ENCODE results near the gene SLC4A11.
A peak's percentile ranks its signal among the peaks of the same experiment; 100 is the strongest.

The SLC4A11 gene

DNA sequence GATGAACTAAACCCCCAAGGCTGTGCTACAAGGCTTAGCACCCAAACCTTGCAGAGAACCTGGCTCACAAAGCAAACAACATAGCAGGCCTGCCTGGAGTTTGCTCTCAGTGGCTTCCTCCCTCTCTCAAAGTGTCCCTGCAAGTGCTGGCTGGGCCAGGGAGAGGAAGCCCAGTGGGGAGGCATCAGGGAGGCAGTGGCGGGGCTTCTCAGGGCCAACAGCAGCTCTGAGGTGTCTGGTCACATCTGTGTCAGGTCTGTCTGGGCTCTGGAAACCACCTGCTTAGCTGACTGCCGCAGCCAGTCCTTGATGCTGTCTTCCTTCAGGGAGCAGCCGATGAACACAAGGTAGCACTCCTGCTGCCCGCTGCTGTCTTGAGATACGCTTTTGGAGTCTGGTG lies 16.7 kb upstream of the SLC4A11 start:
- Mint-ChIP-seq H3K4me1 (ENCODE audit: low read depth) (peaks cover 7% of the 10 kb centered on the region), H3K36me3 (ENCODE audit: low read depth) (peaks cover 5% of the 10 kb centered on the region), H3K27ac (no peak overlapping the region), H3K27me3 (no peaks in the 10 kb centered on the region), H3K9me3 (no peaks in the 10 kb centered on the region), H3K4me3 (no peak overlapping the region)

DNA sequence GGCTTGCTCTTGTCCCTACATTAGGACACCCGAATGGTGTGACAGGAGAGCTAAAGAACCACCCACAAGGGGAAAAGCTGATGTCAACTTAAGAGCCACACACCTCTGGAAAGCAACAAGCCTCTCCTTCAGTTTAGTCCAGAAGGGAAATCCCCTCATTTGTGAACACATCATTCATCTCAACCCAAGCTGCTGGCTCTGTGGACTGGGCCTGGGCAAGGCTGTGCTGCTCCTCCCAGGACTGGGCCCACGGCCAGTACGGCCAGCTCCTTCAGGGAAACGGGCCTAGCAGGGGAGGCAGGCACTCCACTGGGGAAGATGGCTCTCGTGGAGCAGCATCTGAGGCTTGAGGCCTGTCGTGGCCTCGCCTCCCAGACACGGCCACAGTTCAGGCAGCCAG lies 12.8 kb upstream of the SLC4A11 start:
- H3K4me3 Mint-ChIP-seq = no peak overlapping the region
- H3K36me3 Mint-ChIP-seq (ENCODE audit: low read depth) = peaks cover 5% of the 10 kb centered on the region
- peaks cover 7% of the 10 kb centered on the region for H3K4me1 Mint-ChIP-seq (ENCODE audit: low read depth)
- peaks cover 19% of the 10 kb centered on the region for H3K27me3 Mint-ChIP-seq
- no peak overlapping the region for H3K27ac Mint-ChIP-seq
- no peaks in the 10 kb centered on the region for H3K9me3 Mint-ChIP-seq

DNA sequence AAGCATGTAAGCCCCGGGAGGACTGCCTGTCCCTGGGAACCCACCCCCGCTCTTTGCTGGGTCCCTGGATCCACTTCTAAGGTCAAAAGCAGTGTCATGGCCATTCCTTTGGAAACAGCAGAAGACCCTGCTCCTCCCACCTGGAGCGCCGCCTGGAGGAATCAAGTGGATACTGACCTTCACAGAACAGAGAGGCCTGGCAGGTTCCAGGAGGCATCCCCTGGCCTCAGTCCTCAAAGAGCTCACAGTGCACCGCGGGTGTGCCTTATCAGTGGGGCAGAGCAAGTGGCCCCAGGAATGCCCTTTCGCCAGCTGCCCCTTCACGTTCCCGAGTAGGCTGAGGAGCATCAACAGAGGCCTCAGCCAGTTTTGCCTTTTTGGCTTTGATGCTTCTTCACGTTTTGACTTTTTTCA lies 11.1 kb upstream of the SLC4A11 start:
- peaks cover 1% of the 10 kb centered on the region for H3K36me3 Mint-ChIP-seq (ENCODE audit: low read depth)
- peaks cover 14% of the 10 kb centered on the region for H3K4me1 Mint-ChIP-seq (ENCODE audit: low read depth)
- peaks cover 24% of the 10 kb centered on the region for H3K27me3 Mint-ChIP-seq
- H3K9me3 Mint-ChIP-seq = no peaks in the 10 kb centered on the region
- no peak overlapping the region for H3K4me3 Mint-ChIP-seq
- H3K27ac Mint-ChIP-seq = no peak overlapping the region

DNA sequence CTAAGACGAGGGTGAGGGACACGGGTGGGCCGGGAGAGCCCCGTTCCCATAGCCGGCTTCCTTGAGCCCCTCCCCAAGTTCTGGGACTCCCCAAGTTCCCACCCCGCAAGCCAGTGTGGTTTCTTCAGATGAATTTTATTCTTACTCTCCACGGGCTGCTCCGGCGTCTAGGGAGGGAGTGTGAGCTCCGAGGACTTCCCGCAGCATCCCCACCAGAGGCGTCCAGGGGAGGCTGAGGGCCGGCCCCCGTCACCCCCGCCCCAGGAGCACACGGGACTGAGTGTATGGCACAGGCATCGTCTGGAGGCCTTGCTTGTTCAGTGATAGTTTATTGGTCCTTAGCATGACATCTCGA lies 10.0 kb upstream of the SLC4A11 start:
- H3K4me1 Mint-ChIP-seq (ENCODE audit: low read depth) = peaks cover 17% of the 10 kb centered on the region
- H3K27ac Mint-ChIP-seq = no peak overlapping the region
- H3K36me3 Mint-ChIP-seq (ENCODE audit: low read depth) = no peaks in the 10 kb centered on the region
- H3K27me3 Mint-ChIP-seq = peaks cover 32% of the 10 kb centered on the region
- no peak overlapping the region for H3K4me3 Mint-ChIP-seq
- H3K9me3 Mint-ChIP-seq = no peaks in the 10 kb centered on the region

DNA sequence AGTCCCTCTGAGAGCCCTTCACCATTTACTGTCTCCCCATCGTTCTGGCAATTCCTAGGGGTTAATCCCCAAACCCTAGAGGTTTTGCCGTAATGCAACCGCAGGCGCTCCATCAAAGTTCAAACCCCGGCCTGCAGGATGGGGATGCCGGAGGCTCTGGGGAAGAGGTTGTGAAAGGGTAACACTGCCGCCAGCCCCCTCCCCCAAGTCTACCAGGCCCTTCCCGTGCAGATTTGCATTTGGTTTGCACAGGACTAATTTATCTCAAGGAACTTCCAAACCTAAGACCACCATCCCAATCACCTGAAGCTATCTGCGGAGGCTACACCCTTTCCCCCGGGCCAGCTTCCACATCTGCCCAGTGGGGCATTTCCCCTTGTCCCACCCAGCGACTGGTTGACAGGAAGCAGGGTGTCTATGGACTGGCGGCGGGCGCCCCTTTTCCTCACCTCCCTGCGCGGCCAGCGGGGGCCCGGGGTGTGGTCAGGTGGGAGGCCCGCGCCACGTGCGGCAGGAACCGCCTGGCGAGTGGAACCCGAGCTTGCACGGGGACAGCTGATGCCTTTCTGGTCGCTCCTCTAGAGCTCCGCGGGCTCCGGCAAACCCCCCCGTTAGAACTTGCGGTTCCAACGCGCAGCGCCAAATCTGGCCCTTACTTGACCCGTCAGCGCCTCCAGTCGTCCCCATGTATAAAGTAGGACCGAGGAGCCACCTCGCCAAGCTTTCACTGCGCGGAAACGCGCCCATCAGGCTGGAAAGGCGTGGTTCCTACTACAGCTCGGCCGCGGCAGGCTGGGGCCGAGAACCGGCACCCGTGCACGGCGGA lies 9.4 kb upstream of the SLC4A11 start:
- Mint-ChIP-seq H3K27me3 (peaks cover 32% of the 10 kb centered on the region), H3K4me1 (ENCODE audit: low read depth) (peaks cover 17% of the 10 kb centered on the region), H3K36me3 (ENCODE audit: low read depth) (no peaks in the 10 kb centered on the region), H3K9me3 (no peaks in the 10 kb centered on the region), H3K27ac (no peak overlapping the region), H3K4me3 (no peak overlapping the region)

DNA sequence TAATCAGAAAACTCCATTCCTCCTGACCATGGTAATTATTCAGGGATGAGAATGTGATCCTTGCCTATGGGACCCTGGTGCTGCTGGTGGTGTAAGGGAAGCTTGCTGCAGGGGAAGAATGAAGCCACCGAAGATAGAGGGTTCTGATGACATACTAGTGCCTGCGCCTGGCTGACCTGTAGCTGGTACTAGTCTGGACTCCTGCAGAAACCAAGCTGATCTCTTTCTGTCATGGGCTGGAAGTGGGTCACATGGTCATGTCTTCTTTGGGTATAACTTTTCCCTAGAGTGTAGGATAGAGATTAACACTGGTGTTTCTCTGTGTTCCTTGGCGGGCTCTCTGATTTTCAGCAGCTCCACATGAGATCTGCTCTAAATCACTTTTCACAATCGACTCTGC lies 8.6 kb upstream of the SLC4A11 start:
- H3K9me3 Mint-ChIP-seq = no peaks in the 10 kb centered on the region
- H3K27me3 Mint-ChIP-seq = peaks cover 32% of the 10 kb centered on the region
- peaks cover 17% of the 10 kb centered on the region for H3K4me1 Mint-ChIP-seq (ENCODE audit: low read depth)
- H3K36me3 Mint-ChIP-seq (ENCODE audit: low read depth) = no peaks in the 10 kb centered on the region
- H3K4me3 Mint-ChIP-seq = no peak overlapping the region
- no peak overlapping the region for H3K27ac Mint-ChIP-seq

DNA sequence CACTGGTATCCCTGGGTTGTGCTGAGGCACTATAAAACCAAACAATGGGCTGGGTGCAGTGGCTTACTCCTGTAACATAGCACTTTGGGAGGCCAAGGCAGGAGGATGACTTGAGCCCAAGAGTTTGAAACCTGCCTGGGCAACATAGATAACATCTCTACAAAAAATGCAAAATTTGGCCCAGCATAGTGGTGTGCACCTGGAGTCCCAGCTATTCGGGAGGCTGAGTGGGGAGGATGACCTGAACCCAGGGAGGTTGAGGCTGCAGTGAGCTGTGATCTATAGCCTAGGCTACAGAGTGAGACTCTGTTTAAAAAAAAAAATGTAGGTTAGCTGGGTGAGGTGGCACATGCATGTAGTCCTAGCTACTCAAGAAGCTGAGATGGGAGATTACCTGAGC lies 7.7 kb upstream of the SLC4A11 start:
- Mint-ChIP-seq H3K9me3 (no peaks in the 10 kb centered on the region), H3K4me1 (ENCODE audit: low read depth) (peaks cover 13% of the 10 kb centered on the region), H3K27me3 (peaks cover 40% of the 10 kb centered on the region), H3K36me3 (ENCODE audit: low read depth) (no peaks in the 10 kb centered on the region), H3K27ac (no peak overlapping the region), H3K4me3 (no peak overlapping the region)

DNA sequence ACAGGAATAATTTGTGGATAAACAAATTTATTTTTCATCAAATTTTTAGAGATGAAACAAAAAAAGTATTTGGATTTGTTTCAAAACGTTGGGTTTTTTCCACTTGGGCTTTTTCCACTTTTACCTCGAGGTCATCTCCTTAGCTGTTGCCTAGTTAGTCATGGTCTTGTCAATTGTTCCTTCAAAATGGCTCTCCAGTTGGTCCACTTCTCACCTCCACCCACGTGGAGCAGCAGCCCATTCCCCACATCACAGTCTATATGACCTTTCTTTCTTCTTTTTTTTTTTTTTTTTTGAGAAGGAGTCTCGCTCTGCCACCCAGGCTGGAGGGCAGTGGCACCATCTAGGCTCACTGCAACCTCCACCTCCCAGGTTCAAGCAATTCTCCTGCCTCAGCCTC lies 6.7 kb upstream of the SLC4A11 start:
- Mint-ChIP-seq H3K27me3 (peaks cover 46% of the 10 kb centered on the region), H3K36me3 (ENCODE audit: low read depth) (peaks cover 3% of the 10 kb centered on the region), H3K4me1 (ENCODE audit: low read depth) (peaks cover 10% of the 10 kb centered on the region), H3K4me3 (peak overlapping the region; percentile 7), H3K9me3 (no peaks in the 10 kb centered on the region), H3K27ac (peak overlapping the region; percentile 66)

DNA sequence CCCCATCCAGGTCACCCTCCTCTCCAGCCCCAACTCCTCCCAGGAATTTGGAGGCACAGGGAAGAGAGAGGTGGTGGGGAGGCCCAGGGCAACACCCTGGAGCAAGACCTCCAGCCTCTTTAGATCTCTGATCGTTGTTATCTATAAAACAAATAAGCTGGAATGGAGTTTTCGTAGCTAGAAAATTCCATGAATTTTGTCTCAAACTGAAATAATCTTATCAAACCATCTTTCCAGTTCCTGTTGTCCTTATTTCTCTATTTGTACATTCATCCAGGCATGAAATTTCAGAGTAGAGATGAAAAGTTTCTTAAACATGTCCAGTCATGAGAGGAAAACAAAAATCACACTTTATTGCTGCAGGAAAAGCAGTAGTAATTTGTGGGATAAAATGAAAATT lies 6.2 kb upstream of the SLC4A11 start:
- Mint-ChIP-seq H3K9me3 (no peaks in the 10 kb centered on the region), H3K36me3 (ENCODE audit: low read depth) (peaks cover 3% of the 10 kb centered on the region), H3K4me3 (no peak overlapping the region), H3K27me3 (peaks cover 48% of the 10 kb centered on the region), H3K27ac (no peak overlapping the region), H3K4me1 (ENCODE audit: low read depth) (peaks cover 10% of the 10 kb centered on the region)

DNA sequence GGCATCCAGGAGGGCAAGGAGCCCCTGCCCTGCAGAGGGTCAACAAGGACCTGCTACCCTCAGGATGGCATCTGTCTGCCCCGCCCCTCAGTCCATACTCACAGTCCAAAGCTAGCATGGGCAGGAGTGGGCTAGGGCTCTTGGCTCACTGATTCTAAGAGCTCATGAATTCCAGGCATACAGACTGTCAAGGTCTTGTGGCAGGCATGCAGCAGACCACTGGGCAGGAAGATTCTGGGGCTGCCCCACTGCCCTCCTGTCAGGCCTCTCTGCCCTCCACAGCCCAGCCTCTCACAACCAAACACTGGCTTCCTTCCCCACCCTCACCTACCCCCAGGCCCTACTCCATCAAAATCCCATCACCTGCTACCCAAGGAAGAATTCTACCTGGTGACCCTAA lies 5.6 kb upstream of the SLC4A11 start:
- Mint-ChIP-seq H3K27ac (no peak overlapping the region), H3K9me3 (no peaks in the 10 kb centered on the region), H3K4me3 (no peak overlapping the region)

DNA sequence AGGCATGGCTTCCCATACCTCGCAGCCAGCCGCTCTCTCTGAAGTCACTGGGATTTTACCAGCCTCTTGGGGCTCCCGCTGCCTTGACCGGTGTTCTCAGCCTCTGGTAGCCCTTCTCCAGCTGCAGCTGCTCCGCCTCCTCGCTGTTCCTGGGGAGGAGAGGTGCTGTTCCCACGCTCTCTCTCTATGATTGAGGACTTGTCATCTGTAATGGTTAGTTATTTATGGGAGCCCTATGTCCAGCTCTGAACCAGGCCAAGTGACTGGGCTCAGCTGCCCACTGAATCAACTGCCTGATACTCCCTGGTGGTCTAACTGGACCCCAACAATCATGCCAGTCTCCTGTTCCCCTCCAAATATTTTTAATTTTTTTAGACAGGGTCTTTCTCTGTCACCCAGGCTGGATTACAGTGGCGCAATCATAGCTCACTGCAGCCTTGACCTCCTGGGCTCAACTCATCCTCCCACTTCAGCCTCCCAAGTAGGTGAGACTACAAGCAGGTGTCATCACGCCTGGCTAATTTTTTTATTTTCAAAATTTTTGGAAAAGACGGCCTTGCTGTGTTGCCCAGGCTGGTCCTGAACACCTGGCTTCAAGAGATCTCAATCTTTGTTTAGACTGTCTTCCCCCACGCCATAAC lies 4.8 kb upstream of the SLC4A11 start:
- no peak overlapping the region for H3K27ac Mint-ChIP-seq
- H3K4me1 Mint-ChIP-seq (ENCODE audit: low read depth) = peaks cover 17% of the 10 kb centered on the region
- no peak overlapping the region for H3K4me3 Mint-ChIP-seq
- H3K9me3 Mint-ChIP-seq = no peaks in the 10 kb centered on the region
- H3K36me3 Mint-ChIP-seq (ENCODE audit: low read depth) = peaks cover 3% of the 10 kb centered on the region
- peaks cover 50% of the 10 kb centered on the region for H3K27me3 Mint-ChIP-seq

More for the DNA sequence above, 5.6 kb upstream of the SLC4A11 start:
- Mint-ChIP-seq H3K27me3 (peaks cover 48% of the 10 kb centered on the region), H3K36me3 (ENCODE audit: low read depth) (peaks cover 3% of the 10 kb centered on the region), H3K4me1 (ENCODE audit: low read depth) (peaks cover 15% of the 10 kb centered on the region)

DNA sequence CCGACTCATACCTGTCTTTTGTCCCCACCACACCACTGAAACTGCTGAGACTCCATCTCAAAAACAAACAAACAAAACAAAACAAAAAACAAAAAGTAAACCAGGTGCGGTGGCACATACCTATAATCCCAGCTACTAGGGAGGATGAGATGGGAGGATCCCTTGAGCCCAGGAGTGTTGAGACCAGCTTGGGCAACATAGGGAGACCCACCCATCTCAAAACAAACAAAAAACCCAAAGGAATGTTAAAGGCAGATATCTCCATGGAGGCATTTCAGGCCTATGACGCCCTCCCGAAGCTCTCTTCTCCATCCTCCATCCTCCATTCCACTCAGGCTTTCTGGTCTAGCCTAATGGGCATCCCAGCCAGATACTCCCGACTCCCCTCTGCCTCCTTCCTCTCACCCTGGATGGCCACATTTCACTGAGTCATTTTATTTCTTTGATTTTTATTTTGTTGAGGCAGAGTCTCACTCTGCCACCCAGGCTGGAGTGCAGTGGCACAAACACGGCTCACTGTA lies 3.2 kb upstream of the SLC4A11 start:
- no peak overlapping the region for H3K27ac Mint-ChIP-seq
- peaks cover 17% of the 10 kb centered on the region for H3K4me1 Mint-ChIP-seq (ENCODE audit: low read depth)
- no peak overlapping the region for H3K4me3 Mint-ChIP-seq
- H3K27me3 Mint-ChIP-seq = peaks cover 50% of the 10 kb centered on the region
- H3K9me3 Mint-ChIP-seq = no peaks in the 10 kb centered on the region
- H3K36me3 Mint-ChIP-seq (ENCODE audit: low read depth) = peaks cover 3% of the 10 kb centered on the region

DNA sequence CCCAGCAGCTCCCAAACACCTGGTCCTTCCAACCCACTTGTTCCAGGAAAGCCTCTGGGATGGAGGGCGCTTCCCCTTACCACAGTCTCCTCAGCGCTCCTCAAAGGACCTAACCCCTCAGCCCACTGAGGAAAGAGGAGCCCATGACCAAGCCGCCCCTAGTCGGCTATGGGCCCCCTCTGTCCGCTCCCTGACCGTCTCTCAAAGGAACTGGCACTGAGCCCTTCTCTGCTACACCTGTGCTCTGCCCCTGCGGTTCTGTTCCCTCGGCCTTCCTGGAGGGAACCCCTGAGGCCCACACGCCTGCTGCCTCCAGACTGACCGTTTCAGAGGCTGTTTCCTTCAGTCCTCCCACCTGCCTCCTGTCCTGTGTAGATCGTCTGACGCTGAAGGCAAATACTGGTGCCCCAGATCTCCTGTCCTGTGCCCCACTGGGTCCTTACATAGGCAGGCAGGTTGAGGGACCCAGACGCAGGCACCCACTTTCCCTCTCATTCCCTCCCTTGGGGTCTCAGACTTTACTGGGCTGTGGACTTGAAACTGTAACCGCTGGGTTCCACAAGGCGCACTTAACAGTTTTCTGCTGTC lies 1.9 kb upstream of the SLC4A11 start:
- peaks cover 3% of the 10 kb centered on the region for H3K36me3 Mint-ChIP-seq (ENCODE audit: low read depth)
- peaks cover 16% of the 10 kb centered on the region for H3K4me1 Mint-ChIP-seq (ENCODE audit: low read depth)
- no peak overlapping the region for H3K27ac Mint-ChIP-seq
- no peaks in the 10 kb centered on the region for H3K9me3 Mint-ChIP-seq
- H3K4me3 Mint-ChIP-seq = peak overlapping the region; percentile 49
- peaks cover 60% of the 10 kb centered on the region for H3K27me3 Mint-ChIP-seq

DNA sequence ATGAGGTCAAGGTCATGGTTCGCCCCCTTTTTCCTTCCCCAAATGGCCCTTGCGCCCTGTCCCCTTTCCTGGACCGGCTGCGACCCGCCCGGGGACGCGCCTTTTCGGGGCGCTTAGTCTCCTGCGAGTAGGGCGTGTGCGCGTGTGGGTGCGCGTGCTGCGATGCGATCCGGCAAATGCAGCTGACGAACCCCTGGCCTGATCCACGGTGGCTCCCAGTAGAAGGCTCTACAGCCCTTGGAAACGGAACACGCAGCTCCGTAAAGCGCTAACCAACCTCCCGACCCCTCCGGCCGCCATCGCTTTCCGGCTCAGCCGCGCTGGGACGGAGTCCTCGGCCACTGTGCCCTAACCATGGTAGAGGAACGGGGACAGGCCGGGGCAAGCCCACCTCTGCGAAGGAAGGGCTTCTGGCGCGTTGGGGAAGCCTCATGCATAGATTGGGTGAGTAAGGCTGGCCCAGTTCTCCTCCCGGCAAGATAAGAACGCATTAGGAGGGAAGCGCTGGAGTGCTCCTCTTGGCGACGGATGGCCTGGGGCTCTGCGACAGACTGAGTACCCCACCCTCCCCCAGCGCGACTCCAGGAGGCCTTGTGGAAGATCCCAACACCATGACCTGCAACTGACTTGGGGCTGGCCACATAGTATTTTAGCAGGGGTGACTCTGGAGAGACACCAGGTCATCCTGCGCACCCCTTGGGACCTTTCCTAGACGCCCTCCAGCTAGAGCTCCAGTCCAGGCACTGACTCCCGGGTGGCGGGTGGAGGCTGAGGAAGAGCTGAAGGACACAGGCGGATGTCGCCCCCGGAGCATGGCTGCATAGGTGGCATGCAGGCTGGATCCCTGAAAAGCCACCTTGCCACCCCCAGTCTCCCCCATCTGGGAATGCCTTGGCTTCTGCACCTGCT lies 1.1 kb upstream of the SLC4A11 start:
- Mint-ChIP-seq H3K9me3 (no peaks in the 10 kb centered on the region), H3K27ac (no peak overlapping the region), H3K4me1 (ENCODE audit: low read depth) (peaks cover 9% of the 10 kb centered on the region), H3K36me3 (ENCODE audit: low read depth) (peaks cover 3% of the 10 kb centered on the region), H3K27me3 (peaks cover 58% of the 10 kb centered on the region), H3K4me3 (peak overlapping the region; percentile 81)

Measured in stimulated activated naive CD8-positive, alpha-beta T cell treated with anti-CD3 and anti-CD28 coated beads, Interleukin-15, Interleukin-2, amounts not matched to agents 100 ng/mL and 50 ng/mL, for 24 hours (primary cell).